ENCODE measurements around the gene NFE2L2. TPM values are rescaled to one million over a fixed set of nuclear protein-coding genes. Genes with fewer than 3 reads are reported as not detected.

NFE2L2 gene
- total RNA-seq, 1 experiment from 2014 or later, result 104 TPM

DNA sequence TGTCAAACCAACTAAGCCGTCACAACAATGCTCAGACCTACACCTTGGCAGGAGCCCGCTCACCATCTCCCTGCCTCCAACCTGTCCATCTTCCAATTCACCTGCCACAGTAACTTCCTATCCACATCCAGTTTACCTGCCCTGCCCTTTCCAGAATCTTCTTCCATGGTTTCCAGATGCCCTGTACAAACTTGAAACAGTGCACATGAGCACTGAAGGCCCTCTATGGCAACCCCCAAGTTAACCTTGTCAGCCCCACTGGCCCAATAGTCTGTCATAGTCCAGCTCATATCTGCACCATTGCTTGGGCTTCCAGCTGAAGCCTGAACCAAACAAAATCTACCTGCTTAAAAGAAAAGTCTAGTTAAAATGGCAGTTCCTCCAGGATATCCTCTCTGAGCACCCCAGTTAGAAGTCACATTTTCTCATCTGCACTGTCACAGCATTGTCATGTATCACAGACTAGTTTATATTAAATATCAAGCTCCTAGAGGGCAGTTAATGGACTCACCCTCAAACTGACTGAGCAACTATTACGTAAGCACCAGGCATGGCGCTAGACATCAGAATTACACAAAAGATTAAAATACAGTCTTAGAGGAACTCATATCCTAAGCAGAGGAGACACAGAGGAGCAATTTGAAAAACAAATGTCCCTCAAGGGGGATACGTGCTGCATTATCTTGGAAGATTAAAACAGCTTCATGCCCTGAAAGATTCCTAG lies 11.6 kb downstream of the NFE2L2 start:
- Histone ChIP-seq H3K36me3 (ENCODE audit: control insufficient read depth, insufficient read depth, low read length) (no peaks in the 10 kb centered on the region; the same call in 1 of the 2 replicates), H3K4me1 (ENCODE audit: control insufficient read depth, insufficient read depth, low read length) (peaks cover 94% of the 10 kb centered on the region), H3K4me3 (ENCODE audit: low read depth in 2 of 2, low read length in 2 of 2) (no peak overlapping the region), H3K9me3 (ENCODE audit: control insufficient read depth, insufficient read depth, low read depth, low read length) (no peaks in the 10 kb centered on the region), H3K27me3 (ENCODE audit: control insufficient read depth, insufficient read depth, low read length) (no peaks in the 10 kb centered on the region), H3K27ac (ENCODE audit: low read length) (peak overlapping the region; percentile 80)
- no TSS peak for BruUV-seq (replicated peaks)
- intact Hi-C loops (cut with micrococcal nuclease; ENCODE audit: unreplicated experiment) (no loop called here), in situ Hi-C loops (cut with HindIII; ENCODE audit: low pct_unique_long_range_greater_than_20kb, low sequenced_read_pairs) (no loop called here)
- TF ChIP-seq POLR2AphosphoS5 (IDR thresholded peaks at IDR 0.05; ENCODE audit: low read depth, low read length) (no peak), TCF7L2 (IDR thresholded peaks at IDR 0.05; ENCODE audit: low read depth, low read length) (no peak)
- TF ChIP-seq, protein P1, sequence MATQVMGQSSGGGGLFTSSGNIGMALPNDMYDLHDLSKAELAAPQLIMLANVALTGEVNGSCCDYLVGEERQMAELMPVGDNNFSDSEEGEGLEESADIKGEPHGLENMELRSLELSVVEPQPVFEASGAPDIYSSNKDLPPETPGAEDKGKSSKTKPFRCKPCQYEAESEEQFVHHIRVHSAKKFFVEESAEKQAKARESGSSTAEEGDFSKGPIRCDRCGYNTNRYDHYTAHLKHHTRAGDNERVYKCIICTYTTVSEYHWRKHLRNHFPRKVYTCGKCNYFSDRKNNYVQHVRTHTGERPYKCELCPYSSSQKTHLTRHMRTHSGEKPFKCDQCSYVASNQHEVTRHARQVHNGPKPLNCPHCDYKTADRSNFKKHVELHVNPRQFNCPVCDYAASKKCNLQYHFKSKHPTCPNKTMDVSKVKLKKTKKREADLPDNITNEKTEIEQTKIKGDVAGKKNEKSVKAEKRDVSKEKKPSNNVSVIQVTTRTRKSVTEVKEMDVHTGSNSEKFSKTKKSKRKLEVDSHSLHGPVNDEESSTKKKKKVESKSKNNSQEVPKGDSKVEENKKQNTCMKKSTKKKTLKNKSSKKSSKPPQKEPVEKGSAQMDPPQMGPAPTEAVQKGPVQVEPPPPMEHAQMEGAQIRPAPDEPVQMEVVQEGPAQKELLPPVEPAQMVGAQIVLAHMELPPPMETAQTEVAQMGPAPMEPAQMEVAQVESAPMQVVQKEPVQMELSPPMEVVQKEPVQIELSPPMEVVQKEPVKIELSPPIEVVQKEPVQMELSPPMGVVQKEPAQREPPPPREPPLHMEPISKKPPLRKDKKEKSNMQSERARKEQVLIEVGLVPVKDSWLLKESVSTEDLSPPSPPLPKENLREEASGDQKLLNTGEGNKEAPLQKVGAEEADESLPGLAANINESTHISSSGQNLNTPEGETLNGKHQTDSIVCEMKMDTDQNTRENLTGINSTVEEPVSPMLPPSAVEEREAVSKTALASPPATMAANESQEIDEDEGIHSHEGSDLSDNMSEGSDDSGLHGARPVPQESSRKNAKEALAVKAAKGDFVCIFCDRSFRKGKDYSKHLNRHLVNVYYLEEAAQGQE (IDR thresholded peaks at IDR 0.05; ENCODE audit: insufficient read depth in 1 of 2, low read depth in 2 of 2, low read length in 1 of 2), result no peak
- TF ChIP-seq, protein P2, sequence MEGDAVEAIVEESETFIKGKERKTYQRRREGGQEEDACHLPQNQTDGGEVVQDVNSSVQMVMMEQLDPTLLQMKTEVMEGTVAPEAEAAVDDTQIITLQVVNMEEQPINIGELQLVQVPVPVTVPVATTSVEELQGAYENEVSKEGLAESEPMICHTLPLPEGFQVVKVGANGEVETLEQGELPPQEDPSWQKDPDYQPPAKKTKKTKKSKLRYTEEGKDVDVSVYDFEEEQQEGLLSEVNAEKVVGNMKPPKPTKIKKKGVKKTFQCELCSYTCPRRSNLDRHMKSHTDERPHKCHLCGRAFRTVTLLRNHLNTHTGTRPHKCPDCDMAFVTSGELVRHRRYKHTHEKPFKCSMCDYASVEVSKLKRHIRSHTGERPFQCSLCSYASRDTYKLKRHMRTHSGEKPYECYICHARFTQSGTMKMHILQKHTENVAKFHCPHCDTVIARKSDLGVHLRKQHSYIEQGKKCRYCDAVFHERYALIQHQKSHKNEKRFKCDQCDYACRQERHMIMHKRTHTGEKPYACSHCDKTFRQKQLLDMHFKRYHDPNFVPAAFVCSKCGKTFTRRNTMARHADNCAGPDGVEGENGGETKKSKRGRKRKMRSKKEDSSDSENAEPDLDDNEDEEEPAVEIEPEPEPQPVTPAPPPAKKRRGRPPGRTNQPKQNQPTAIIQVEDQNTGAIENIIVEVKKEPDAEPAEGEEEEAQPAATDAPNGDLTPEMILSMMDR (IDR thresholded peaks at IDR 0.05), result no peak
- 0 out of 2 replicates have a peak, but pooled peaks have one; percentile 19 for ATAC-seq
- POLR2A ChIA-PET, result no interaction called here
- CTCF ChIA-PET, result interaction anchor here (1.0 kb wide), 1 partner anchor 26 kb away, joined by 4 read pairs; no protein-coding TSS in a partner anchor
- DNase-seq (ENCODE audit: low read depth, low spot score), result no peak

DNA sequence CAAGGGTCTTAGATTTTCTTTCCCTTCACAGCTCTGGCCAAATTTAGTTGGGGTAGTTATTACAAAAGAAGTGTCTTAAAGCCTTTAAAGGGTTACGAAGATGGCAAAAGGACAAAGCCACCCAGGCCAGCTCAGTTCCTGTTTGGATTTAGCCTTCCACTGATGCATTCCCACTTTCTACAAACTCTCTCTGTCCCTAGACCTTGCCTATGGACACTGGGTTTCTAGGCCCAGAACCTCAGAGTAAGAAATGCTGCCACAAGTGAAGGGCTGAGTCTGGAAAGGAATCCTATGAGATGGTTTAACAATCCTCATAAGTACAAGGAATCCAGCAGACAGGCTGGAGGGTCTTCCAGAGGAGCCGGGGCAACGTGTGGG lies 13.4 kb downstream of the NFE2L2 start:
- in situ Hi-C loops (cut with HindIII; ENCODE audit: low pct_unique_long_range_greater_than_20kb, low sequenced_read_pairs) (no loop called here), intact Hi-C loops (cut with micrococcal nuclease; ENCODE audit: unreplicated experiment) (no loop called here)
- Histone ChIP-seq H3K27ac (ENCODE audit: low read length) (peak overlapping the region; percentile 80), H3K4me3 (ENCODE audit: low read depth in 2 of 2, low read length in 2 of 2) (no peak overlapping the region), H3K9me3 (ENCODE audit: control insufficient read depth, insufficient read depth, low read depth, low read length) (no peaks in the 10 kb centered on the region), H3K27me3 (ENCODE audit: control insufficient read depth, insufficient read depth, low read length) (no peaks in the 10 kb centered on the region), H3K4me1 (ENCODE audit: control insufficient read depth, insufficient read depth, low read length) (peaks cover 98% of the 10 kb centered on the region), H3K36me3 (ENCODE audit: control insufficient read depth, insufficient read depth, low read length) (no peaks in the 10 kb centered on the region; the same call in 1 of the 2 replicates)
- TF ChIP-seq POLR2AphosphoS5 (IDR thresholded peaks at IDR 0.05; ENCODE audit: low read depth, low read length), result no peak
- no peak for TF ChIP-seq SIN3A (IDR thresholded peaks at IDR 0.05; ENCODE audit: borderline replicate concordance, insufficient read depth, low read depth, low read length)
- TF ChIP-seq TCF7L2 (IDR thresholded peaks at IDR 0.05; ENCODE audit: low read depth, low read length), result no peak
- CTCF ChIA-PET, result interaction anchor here (0.6 kb wide), 1 partner anchor 238 kb away, joined by 4 read pairs; no protein-coding TSS in a partner anchor
- POLR2A ChIA-PET, result no interaction called here
- DNase-seq (ENCODE audit: low read depth, low spot score) (no peak), ATAC-seq (no peak)
- BruUV-seq (replicated peaks), result no TSS peak

DNA sequence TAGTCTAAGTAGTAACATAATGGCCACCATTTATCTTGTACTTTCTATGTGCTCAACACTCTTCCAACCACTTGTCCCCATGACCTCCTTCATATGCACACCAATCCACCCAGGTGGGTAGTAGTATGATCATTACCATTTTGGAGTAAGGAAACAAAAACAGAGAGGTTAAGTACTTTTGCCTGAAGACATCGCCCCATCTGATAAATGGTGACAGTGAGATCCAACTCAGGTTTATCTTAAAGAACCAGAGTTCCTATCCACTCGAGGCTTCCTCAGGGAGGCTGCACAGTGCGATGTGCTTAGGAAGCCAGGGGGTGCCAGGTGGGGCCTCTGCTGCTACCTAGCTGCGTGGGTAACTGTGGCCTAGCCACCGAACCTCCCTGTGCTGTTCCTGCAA lies 14.1 kb downstream of the NFE2L2 start:
- in situ Hi-C loops (cut with HindIII; ENCODE audit: low pct_unique_long_range_greater_than_20kb, low sequenced_read_pairs), result no loop called here
- Histone ChIP-seq H3K4me3 (ENCODE audit: low read depth in 2 of 2, low read length in 2 of 2) (no peak overlapping the region), H3K27me3 (ENCODE audit: control insufficient read depth, insufficient read depth, low read length) (no peaks in the 10 kb centered on the region), H3K36me3 (ENCODE audit: control insufficient read depth, insufficient read depth, low read length) (no peaks in the 10 kb centered on the region; the same call in 1 of the 2 replicates), H3K4me1 (ENCODE audit: control insufficient read depth, insufficient read depth, low read length) (peaks cover 98% of the 10 kb centered on the region), H3K27ac (ENCODE audit: low read length) (peak overlapping the region; percentile 80), H3K9me3 (ENCODE audit: control insufficient read depth, insufficient read depth, low read depth, low read length) (no peaks in the 10 kb centered on the region)
- TF ChIP-seq, protein P2 (IDR thresholded peaks at IDR 0.05), result no peak
- TF ChIP-seq TCF7L2 (IDR thresholded peaks at IDR 0.05; ENCODE audit: low read depth, low read length) (no peak), SIN3A (IDR thresholded peaks at IDR 0.05; ENCODE audit: borderline replicate concordance, insufficient read depth, low read depth, low read length) (no peak)
- ATAC-seq (no peak), DNase-seq (ENCODE audit: low read depth, low spot score) (no peak)
- BruUV-seq (replicated peaks), result no TSS peak
- POLR2A ChIA-PET, result no interaction called here
- intact Hi-C loops (cut with micrococcal nuclease; ENCODE audit: unreplicated experiment), result no loop called here
- CTCF ChIA-PET, result no interaction called here

All from Panc1 (cell line).